Amniotic epithelial cell (primary cell): ENCODE data around the gene ASXL1.

Experiments used
- DNase-seq: peaks from one replicate; pipeline ENCODE4 v3.0.0-alpha.2; 2010; ENCODE audit warnings: low read depth

ASXL1 gene

DNA sequence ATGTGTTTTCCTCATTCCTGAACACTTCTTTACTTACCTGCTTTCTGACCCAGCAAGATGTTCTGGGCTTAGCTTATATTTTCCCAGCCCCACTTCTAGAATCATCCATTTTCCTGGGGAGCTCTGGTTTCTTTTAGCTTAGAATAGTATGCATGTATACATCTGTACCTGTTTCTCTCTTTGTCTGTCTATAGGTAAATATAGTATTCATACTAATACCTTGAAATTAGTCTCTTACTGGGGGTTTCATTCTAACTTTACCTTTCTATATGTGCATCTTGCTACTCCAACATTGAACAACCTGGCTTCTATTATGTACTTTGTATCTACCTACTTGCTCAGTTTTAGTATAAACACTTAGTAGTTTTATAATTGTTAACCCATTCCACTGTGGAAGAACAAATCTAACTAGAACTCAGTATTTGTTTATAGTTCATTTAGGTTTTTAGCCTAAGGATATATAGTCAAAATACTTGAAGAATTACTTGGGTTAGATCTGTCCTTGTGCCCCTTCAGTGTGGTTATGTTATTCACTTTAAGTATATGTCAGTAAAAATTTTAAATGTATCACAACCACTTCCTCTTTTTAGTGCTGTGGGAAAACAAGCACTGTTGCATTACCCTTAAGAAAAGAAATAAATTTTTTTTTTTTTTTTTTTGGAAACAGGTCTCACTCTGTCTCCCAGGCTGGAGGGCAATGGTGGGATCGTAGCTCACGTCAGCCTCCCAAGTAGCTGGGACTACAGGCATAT is 54.0 kb downstream of the ASXL1 start:
- DNase-seq = no peak

DNA sequence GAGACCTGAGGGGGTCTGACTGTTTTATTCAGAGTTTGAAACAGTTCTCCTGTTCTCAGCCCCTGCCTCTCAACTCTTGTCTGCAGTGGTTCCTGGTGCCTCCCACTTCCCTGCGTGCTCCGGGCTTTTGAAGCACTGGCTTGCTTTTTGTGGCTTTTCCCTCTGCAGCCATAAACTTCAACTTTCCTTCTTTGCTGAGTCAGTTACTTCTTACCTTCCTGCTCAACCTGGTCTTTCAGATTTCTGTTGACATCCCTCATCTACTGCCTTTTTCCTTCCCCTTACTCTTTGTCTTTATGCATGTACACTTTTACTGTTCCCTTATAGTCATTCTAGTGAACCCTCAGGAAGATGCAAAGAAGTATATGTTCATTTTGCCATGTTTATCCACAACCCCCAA is 57.4 kb downstream of the ASXL1 start:
- no peak for DNase-seq

DNA sequence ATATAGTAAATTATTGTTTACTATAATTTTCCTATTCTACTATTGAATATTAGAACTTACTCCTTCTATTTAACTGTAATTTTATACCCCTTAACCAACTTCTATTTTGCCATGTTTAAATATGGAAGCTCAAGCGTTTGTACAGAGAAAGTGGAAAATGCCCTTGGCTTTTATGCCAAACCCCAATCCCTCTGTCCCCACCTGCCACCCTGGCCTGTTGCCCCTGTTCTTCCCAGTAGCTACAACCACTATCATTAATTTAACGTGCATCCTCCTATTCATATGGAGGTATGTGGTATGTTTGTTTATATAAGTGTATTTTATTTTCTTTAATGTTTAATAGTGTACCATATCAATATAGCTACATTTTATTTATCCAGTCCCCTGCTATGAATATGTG is 58.1 kb downstream of the ASXL1 start:
- no peak for DNase-seq

DNA sequence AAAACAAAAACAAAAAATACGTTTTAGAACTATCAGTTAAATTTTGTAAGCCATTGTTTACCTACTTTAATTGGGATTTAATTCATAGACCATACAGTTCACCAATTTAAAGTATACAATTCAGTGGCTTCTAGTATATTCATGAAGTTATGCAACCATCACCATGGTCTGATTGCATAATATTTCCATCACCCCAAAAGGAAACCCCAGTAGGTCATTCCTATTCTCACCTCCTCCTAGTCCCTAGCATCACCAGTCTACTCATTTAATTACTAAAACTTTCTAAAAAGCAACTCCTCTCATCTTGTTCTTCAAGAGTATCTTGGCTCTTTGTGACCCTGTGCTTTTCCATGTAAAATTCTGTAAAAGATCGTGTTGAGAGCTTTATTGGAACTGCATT is 60.2 kb downstream of the ASXL1 start:
- no peak for DNase-seq

DNA sequence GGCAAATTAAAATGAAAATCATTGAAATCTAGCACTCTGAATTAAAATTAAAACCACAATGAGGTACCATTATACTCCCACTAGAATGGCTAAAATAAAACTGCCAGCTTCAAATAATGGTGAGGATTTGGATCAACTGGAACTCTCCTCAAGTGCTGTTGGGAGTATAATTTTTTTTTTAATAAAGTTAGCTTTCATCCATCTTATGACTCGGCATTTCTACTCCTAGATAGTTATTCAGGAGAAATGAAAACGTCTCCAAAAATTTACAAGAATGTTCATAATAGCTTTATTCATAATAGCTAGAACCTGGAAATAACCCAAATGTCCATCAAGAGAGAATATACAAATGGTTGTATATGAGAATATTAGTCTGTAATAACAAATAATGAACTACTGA is 63.2 kb downstream of the ASXL1 start:
- DNase-seq = no peak

DNA sequence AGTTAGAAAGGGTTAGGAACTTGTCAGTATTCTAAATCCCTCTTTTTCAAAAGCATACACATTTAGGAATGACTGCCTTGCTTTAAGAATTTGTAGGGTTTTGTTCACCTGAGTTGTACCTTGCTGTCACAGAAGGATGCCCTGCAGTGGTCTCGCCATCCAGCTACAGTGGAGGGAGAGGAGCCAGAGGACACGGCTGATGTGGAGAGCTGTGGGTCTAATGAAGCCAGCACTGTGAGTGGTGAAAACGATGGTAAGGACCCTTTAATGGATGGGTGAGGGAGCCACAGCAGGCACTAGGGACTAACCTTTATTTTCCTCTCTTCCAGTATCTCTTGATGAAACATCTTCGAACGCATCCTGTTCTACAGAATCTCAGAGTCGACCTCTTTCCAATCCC is 69.9 kb downstream of the ASXL1 start:
- DNase-seq = no peak

DNA sequence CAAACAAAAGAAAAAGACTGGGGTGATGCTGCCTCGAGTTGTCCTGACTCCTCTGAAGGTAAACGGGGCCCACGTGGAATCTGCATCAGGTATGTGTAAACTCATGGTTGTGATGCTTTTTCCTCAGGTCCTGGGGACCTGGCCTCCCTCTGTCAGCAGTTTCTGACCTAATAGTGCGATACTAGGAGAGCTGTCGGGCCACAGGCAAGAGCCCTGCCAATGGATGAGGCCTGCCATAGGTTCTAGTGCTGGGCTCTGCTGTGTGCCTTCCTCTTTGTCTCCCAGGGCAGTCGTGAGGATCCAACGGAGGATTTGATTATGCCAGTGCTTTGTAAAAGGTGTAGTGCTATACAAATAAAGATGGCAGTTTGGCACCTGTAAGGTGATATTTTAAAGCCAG is 71.2 kb downstream of the ASXL1 start:
- DNase-seq = no peak

DNA sequence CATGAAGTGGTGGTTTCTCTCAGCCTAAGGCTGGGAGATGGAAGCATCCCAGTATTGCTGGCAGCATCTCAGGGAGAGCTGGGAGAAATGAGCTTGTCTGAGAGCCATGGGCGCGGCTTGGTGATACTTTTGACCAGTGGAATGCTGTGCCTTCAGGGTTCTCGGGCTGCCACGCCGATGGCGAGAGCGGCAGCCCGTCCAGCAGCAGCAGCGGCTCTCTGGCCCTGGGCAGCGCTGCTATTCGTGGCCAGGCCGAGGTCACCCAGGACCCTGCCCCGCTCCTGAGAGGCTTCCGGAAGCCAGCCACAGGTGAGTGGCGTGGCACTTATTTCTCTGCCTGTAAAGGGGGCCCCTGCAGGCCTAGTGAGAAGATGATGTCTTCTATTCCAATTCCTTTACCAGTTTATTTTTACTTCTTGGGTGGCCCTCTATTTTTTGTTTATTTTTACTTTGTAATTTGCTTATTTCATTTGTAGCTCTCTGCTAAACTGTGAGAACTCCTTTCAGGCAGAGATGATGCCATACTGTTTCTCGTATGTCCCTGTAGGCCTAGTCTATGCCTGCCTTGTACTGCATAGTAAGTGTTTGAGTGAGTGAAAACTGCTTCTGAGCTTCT is 71.7 kb downstream of the ASXL1 start:
- DNase-seq = no peak

DNA sequence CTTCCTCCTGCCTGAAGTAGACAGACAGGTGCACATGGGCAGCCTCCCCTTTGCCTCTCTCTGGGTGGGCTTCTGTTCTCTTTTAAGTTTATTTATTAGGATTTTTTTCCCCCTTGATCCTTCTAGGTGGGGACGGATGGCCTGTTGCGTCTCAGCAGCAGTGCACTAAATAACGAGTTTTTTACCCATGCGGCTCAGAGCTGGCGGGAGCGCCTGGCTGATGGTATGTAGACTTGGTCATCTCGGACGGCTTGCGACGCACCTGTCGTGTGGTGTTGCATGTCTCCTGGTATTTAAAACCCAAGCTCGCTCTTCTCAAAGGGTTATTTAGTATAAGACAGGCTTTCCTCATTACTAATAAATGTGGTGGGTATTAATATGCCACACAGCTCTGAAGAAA is 73.3 kb downstream of the ASXL1 start:
- no peak for DNase-seq

DNA sequence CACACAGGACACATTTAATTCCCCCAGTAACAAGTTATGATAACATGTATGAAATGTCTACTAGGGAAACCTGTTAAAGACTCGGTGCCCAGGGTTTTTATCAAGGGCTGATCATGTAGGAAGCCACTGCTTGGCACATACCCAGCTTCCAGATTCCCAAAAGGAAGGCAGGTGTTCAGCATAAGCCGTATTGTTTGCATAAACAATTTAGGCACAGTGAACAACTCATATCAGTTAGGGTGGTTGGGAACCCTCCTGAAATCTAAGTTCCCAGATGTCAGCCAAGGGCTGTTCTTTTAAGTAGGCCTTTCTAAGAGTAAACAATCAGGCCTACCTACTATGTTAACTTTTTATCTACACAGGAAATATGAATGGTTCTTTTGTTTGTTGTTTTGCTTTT is 74.1 kb downstream of the ASXL1 start:
- DNase-seq = no peak

DNA sequence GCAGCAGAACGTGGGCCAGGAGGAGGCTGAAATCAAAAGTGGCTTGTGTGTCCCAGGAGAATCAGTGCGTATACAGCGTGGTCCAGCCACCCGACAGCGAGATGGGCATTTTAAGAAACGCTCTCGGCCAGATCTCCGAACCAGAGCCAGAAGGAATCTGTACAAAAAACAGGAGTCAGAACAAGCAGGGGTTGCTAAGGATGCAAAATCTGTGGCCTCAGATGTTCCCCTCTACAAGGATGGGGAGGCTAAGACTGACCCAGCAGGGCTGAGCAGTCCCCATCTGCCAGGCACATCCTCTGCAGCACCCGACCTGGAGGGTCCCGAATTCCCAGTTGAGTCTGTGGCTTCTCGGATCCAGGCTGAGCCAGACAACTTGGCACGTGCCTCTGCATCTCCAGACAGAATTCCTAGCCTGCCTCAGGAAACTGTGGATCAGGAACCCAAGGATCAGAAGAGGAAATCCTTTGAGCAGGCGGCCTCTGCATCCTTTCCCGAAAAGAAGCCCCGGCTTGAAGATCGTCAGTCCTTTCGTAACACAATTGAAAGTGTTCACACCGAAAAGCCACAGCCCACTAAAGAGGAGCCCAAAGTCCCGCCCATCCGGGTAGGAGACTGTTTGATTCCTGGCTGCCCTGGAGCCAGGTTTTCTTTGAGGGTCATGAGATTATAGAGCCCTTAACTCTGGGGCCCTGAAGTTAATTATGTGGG is 75.3 kb downstream of the ASXL1 start:
- DNase-seq = no peak

DNA sequence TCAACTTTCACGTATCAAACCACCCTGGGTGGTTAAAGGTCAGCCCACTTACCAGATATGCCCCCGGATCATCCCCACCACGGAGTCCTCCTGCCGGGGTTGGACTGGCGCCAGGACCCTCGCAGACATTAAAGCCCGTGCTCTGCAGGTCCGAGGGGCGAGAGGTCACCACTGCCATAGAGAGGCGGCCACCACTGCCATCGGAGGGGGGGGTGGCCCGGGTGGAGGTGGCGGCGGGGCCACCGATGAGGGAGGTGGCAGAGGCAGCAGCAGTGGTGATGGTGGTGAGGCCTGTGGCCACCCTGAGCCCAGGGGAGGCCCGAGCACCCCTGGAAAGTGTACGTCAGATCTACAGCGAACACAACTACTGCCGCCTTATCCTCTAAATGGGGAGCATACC is 76.3 kb downstream of the ASXL1 start:
- DNase-seq = no peak

DNA sequence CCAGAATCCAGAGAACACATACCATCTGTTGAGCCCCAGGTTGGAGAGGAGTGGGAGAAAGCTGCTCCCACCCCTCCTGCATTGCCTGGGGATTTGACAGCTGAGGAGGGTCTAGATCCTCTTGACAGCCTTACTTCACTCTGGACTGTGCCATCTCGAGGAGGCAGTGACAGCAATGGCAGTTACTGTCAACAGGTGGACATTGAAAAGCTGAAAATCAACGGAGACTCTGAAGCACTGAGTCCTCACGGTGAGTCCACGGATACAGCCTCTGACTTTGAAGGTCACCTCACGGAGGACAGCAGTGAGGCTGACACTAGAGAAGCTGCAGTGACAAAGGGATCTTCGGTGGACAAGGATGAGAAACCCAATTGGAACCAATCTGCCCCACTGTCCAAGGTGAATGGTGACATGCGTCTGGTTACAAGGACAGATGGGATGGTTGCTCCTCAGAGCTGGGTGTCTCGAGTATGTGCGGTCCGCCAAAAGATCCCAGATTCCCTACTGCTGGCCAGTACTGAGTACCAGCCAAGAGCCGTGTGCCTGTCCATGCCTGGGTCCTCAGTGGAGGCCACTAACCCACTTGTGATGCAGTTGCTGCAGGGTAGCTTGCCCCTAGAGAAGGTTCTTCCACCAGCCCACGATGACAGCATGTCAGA is 77.4 kb downstream of the ASXL1 start:
- no peak for DNase-seq

DNA sequence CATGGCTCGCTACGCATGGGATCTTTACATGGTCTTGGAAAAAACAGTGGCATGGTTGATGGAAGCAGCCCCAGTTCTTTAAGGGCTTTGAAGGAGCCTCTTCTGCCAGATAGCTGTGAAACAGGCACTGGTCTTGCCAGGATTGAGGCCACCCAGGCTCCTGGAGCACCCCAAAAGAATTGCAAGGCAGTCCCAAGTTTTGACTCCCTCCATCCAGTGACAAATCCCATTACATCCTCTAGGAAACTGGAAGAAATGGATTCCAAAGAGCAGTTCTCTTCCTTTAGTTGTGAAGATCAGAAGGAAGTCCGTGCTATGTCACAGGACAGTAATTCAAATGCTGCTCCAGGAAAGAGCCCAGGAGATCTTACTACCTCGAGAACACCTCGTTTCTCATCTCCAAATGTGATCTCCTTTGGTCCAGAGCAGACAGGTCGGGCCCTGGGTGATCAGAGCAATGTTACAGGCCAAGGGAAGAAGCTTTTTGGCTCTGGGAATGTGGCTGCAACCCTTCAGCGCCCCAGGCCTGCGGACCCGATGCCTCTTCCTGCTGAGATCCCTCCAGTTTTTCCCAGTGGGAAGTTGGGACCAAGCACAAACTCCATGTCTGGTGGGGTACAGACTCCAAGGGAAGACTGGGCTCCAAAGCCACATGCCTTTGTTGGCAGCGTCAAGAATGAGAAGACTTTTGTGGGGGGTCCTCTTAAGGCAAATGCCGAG is 78.2 kb downstream of the ASXL1 start:
- DNase-seq = no peak

DNA sequence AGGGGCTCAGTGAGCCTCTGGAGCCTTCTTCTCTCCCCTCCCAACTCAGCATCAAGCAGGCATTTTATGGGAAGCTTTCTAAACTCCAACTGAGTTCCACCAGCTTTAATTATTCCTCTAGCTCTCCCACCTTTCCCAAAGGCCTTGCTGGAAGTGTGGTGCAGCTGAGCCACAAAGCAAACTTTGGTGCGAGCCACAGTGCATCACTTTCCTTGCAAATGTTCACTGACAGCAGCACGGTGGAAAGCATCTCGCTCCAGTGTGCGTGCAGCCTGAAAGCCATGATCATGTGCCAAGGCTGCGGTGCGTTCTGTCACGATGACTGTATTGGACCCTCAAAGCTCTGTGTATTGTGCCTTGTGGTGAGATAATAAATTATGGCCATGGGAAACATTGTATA is 78.8 kb downstream of the ASXL1 start:
- no peak for DNase-seq

DNA sequence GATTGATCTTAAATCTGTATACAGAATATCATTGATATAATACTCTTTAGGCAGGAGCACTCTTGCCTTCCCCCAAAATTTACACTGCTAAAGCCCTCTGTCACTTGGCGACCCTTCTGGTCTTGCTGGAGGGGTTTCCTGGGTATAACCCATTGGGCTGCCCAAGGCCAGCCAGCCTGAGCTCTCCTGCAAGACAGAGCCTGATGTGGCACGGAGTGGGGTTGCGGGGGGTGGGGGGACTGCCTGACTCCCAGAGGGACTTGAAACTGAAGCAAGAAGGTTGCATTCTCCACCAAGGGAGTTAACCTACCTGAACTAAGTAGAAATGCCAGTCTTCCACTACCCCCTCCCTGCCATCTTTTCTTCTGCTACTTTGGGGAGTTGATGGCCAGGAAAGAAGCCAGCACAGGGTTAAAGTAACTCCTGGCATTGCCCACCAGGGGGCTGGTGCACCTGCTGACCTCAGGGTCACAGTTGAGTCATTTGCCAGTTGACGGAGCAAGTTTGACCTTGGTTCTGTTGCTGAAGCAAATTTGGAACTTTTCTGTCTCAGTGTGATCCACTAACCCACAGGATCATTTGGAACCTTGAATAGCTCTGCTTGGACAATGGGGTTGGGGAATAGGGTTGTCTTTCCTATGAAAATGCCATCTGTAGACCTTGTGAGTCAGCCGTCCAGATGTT is 79.4 kb downstream of the ASXL1 start:
- DNase-seq = peak; percentile 20

DNA sequence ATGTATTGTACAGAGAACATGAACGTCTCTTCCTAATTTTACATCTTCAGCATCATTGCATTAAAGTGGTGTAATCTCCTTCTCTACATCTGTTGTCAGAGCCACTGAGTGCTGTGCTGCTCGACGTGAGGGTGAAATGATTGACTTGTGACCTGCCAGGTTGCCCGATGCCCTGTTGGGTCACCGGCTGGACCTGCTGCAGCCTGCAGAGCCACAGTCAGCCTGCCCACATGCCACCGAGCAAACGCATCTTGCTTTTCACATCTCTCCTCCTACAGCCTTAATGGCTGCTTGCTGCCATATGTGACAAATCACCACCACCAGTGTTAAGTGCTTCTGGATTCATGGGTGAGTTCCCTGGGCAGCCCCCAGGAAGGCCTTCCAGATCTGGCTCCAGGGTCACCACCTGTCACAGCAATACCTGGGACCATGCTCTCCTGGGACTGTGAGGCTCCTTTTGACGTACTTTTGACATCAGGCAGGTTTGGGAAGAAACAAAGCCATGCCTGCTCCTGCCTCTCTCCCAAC is 80.3 kb downstream of the ASXL1 start:
- DNase-seq = no peak

DNA sequence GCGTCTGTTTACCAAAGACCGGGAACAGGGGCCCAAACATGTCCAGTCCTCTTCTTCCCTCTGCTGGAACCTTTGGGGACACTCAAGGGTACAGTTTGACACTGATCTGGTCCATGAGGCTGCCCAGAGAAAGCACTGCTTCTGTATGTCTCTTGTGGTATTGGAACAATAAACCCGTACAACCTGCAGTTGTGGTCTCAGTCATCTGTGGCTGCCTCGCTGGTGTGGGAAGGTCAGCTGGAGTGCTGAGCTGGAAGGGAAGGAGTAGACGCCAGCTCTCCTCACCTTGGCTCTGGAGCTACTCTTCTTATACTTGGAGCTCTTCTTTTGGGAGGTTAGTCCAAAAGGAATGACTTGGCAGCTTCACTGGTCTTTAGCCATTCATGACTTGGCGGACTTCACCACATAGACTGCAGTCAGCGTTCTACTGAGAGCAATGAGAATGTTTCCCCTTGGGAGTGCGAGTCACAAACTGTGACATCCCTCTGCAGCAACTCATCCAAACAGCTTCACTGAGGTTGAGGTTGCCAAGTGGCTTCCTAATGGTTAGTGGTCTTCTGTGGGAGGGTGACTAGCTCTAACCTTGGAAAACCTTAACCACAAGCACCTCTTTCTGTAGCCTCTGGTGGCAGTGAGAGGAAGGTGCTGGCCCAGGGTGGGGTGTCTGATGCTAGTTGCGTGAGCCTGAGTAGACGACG is 81.2 kb downstream of the ASXL1 start:
- DNase-seq = peak; percentile 43

DNA sequence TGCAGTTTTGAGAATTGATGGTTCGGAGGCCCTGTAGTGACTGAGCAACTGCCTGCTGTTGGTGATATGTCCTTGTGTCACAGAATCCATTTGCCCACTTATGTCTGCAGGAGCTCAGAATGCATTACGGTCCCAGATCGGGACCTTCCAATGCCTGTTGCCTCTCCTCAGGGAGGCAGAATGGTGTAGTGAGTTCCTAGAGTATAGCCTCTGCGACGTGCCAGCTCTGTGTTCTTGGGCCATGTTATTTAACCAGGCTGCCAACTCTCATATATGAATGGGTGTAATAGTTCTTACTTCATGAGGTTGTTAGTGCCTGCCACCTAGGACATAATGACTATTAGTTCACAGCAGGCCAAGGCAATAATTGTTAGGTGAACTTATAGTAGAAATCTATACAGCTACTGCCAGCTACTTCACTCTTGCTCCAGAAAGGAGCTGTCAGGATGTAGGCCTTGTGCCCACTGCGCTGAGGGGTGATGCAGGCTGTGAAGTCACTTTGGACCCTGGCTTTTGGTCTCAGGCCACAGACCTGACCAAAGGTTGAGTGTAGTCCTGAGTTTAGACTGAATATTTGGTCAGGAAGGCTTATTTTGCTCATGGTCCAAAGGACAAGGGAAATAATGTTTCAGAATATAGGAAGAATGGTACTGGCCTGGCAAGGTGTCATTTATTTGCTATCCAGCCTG is 82.1 kb downstream of the ASXL1 start:
- DNase-seq = no peak

DNA sequence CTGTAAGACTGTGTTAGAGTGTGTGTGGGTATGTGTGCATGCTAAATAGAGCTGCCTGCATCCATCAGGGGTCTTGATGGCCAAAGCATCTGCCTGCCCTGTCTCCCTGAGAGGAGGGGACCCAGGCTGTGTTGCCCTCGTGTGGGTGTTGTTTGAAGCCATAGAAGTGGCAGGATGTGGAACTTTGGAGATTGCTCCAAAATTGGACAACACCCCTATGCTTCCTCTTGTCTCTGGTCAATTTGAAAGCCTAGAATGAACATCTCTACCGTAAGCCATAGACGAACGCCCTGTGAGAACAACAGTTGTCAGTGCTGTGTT is 82.6 kb downstream of the ASXL1 start:
- DNase-seq = no peak
